Stomach (tissue), 4 donors: ENCODE data around the gene SLC17A9.

Source experiments
- POLR2A ChIP-seq, 4 donors: fragments of 450-650 bp; IDR thresholded peaks; one replicate each; pipeline ENCODE4 v1.6.1; 2016; ENCODE audit warnings: antibody characterized with exemption in 4 of 4, control low read depth in 2 of 4, mild to moderate bottlenecking in 1 of 4, moderate library complexity in 1 of 4
- TF ChIP-seq, protein P1 (sequence below), 7 experiments: fragments of 450-650 bp in 4 of 7; fragments of 200-600 bp in 3 of 7; sonication (generic) in 3 of 7; IDR thresholded peaks; one replicate each; pipeline ENCODE4 v1.5.1; 2016 to 2019; ENCODE audit warnings: antibody characterized with exemption in 7 of 7, control low read depth in 2 of 7, mild to moderate bottlenecking in 1 of 7

DNA sequence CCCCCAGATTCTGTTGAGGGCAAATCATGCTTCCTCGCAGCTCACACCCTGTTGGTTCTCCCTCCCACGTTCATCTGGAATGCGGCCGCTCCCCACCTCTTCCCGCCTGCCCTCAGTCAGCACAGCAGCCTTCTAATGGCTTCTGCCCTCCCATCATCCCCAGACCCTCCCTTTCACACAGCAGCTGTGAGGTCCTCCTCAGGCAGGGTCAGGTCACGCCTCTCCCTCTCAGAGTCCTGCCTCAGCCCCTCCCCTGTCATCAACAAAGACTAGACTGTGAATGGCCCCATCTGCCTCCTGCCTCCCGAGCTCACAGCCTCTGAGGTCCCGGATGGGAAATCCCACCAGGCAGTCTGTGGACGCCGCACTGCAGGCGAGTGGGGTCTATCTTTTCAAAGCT is 62.2 kb downstream of the SLC17A9 start:
- TF ChIP-seq, protein P1, sequence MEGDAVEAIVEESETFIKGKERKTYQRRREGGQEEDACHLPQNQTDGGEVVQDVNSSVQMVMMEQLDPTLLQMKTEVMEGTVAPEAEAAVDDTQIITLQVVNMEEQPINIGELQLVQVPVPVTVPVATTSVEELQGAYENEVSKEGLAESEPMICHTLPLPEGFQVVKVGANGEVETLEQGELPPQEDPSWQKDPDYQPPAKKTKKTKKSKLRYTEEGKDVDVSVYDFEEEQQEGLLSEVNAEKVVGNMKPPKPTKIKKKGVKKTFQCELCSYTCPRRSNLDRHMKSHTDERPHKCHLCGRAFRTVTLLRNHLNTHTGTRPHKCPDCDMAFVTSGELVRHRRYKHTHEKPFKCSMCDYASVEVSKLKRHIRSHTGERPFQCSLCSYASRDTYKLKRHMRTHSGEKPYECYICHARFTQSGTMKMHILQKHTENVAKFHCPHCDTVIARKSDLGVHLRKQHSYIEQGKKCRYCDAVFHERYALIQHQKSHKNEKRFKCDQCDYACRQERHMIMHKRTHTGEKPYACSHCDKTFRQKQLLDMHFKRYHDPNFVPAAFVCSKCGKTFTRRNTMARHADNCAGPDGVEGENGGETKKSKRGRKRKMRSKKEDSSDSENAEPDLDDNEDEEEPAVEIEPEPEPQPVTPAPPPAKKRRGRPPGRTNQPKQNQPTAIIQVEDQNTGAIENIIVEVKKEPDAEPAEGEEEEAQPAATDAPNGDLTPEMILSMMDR (IDR thresholded peaks at IDR 0.05) = no peak
- TF ChIP-seq POLR2A (IDR thresholded peaks at IDR 0.05) = no peak
